WERI-Rb-1 (cell line): ENCODE data around the gene RB1.

Experiments
- DNase-seq: peaks from one replicate; pipeline ENCODE4 v3.0.0-alpha.2; 2020
- H3K27ac ChIP-seq: fragments of 250-450 bp; sonication (Bioruptor Pico); 2 replicates; pipeline ENCODE4 v1.5.1; 2020; ENCODE audit warnings: mild to moderate bottlenecking, moderate library complexity
- H3K27me3 ChIP-seq: fragments of 250-450 bp; sonication (Bioruptor Pico); 2 replicates; pipeline ENCODE4 v1.5.1; 2021; ENCODE audit warnings: mild to moderate bottlenecking, low read depth, moderate library complexity; ENCODE audit not compliant: insufficient read depth, severe bottlenecking
- H3K36me3 ChIP-seq: fragments of 250-450 bp; sonication (Bioruptor Pico); 2 replicates; pipeline ENCODE4 v1.5.1; 2020; ENCODE audit warnings: mild to moderate bottlenecking, moderate library complexity
- H3K4me3 ChIP-seq: 2 replicates; pipeline ENCODE4 v1.5.1; 2011; ENCODE audit warnings: low read depth, mild to moderate bottlenecking, control low read depth, low read length
- H3K9me3 ChIP-seq: fragments of 250-450 bp; sonication (Bioruptor Pico); 2 replicates; pipeline ENCODE4 v1.5.1; 2021; ENCODE audit warnings: mild to moderate bottlenecking, moderate library complexity; ENCODE audit not compliant: severe bottlenecking
- CTCF ChIP-seq: IDR thresholded peaks from 2 replicates; pipeline ENCODE4 v1.5.1; 2011; ENCODE audit warnings: low read depth, mild to moderate bottlenecking, control low read depth, inconsistent platforms, low read length

The RB1 gene

GRCh38 chr13:48434200-48434599 lies 130.6 kb downstream of the RB1 start:
- Histone ChIP-seq H3K27ac (no peak overlapping the region), H3K27me3 (no peaks in the 10 kb centered on the region), H3K9me3 (no peaks in the 10 kb centered on the region), H3K4me3 (no peak overlapping the region), H3K36me3 (no peaks in the 10 kb centered on the region)
- no peak for TF ChIP-seq CTCF
- DNase-seq, result no peak

DNA sequence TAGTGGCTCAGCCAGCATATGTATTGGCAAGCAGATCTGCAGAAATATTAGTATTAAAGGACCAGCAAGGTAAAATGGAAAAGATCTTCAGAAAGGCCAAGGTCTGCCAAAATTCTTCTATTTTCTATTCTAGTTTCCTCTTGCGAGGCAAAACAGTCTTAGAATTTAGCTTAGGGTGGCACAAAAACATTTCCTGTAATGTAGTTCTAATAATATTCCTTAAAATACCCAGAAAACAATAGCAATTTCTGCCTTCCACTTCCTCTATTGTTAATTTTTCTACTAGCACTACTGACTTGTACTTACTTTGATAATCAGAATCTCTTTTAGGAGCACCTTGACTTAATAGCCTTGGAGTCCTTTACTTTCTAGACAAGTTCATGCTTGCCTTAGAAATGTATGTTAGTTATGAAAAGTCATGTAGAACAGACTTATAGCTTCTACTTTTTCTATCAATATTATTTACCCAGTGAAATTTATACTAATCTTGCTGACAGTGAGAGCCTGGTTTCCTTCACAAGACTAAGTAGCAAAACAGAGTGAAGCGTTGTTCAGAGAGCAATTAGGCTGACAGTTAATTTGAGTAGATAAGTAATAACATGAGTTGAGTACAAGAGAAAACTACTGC lies 133.2 kb downstream of the RB1 start:
- Histone ChIP-seq H3K4me3 (no peak overlapping the region), H3K36me3 (no peaks in the 10 kb centered on the region), H3K27ac (no peak overlapping the region), H3K9me3 (no peaks in the 10 kb centered on the region), H3K27me3 (no peaks in the 10 kb centered on the region)
- no peak for TF ChIP-seq CTCF
- DNase-seq, result no peak

GRCh38 chr13:48437371-48437770 lies 133.8 kb downstream of the RB1 start:
- no peak overlapping the region for H3K27ac ChIP-seq

GRCh38 chr13:48443442-48444208 lies 140.1 kb downstream of the RB1 start:
- Histone ChIP-seq H3K27me3 (no peaks in the 10 kb centered on the region), H3K4me3 (no peak overlapping the region), H3K9me3 (no peaks in the 10 kb centered on the region), H3K36me3 (no peaks in the 10 kb centered on the region), H3K27ac (no peak overlapping the region)
- DNase-seq, result no peak
- TF ChIP-seq CTCF, result no peak

More at GRCh38 chr13:48437371-48437770, 133.8 kb downstream of the RB1 start:
- no peak for TF ChIP-seq CTCF
- no peaks in the 10 kb centered on the region for H3K36me3 ChIP-seq
- no peak overlapping the region for H3K4me3 ChIP-seq
- H3K27me3 ChIP-seq, result no peaks in the 10 kb centered on the region
- H3K9me3 ChIP-seq, result no peaks in the 10 kb centered on the region
- DNase-seq, result no peak

- TF ChIP-seq CTCF, result no peak
- Histone ChIP-seq H3K27ac (no peak overlapping the region), H3K4me3 (no peak overlapping the region), H3K36me3 (no peaks in the 10 kb centered on the region), H3K27me3 (no peaks in the 10 kb centered on the region), H3K9me3 (no peaks in the 10 kb centered on the region)
- DNase-seq, result no peak
These were observed 142.9 kb downstream of the RB1 start for GRCh38 chr13:48446464-48446863.
